ENCODE measurements around the gene HLA-C.
A peak's percentile ranks its signal among the peaks of the same experiment; 100 is the strongest.
"Not testable (repeated sequence)": the region's sequence is repeated elsewhere in the genome, so short reads cannot be mapped to it uniquely, and the experiment has no call there.

HLA-C gene

GRCh38 chr6:31271641-31272357 is at the start of gene HLA-C:
Gene HLA-C, minus strand, starts transcription at chr6:31272092. Its CDS starts 21 bp downstream, at chr6:31272071.
- peak; percentile 96 for DNase-seq (ENCODE audit: low read depth)

GRCh38 chr6:31321005-31321707 is 49.3 kb upstream of the HLA-C start:
- DNase-seq (ENCODE audit: low read depth), result no peak

- DNase-seq (ENCODE audit: low read depth), result no peak
These were observed 45.1 kb upstream of the HLA-C start for GRCh38 chr6:31317036-31317435.

- no peak for DNase-seq (ENCODE audit: low read depth)
These were observed 37.7 kb upstream of the HLA-C start for GRCh38 chr6:31309641-31310040.

GRCh38 chr6:31308845-31309175 is 36.9 kb upstream of the HLA-C start:
- DNase-seq (ENCODE audit: low read depth), result no peak

- DNase-seq (ENCODE audit: low read depth), result no peak
These were observed 36.4 kb upstream of the HLA-C start for GRCh38 chr6:31308050-31308844.

- DNase-seq (ENCODE audit: low read depth), result no peak
These were observed 35.8 kb upstream of the HLA-C start for GRCh38 chr6:31307669-31308049.

- no peak for DNase-seq (ENCODE audit: low read depth)
These were observed 33.9 kb upstream of the HLA-C start for GRCh38 chr6:31305703-31306219.

- no peak for DNase-seq (ENCODE audit: low read depth)
These were observed 32.8 kb upstream of the HLA-C start for GRCh38 chr6:31304683-31305082.

GRCh38 chr6:31300797-31301196 is 28.9 kb upstream of the HLA-C start:
- DNase-seq (ENCODE audit: low read depth), result no peak

GRCh38 chr6:31299947-31300346 is 28.1 kb upstream of the HLA-C start:
- no peak for DNase-seq (ENCODE audit: low read depth)

GRCh38 chr6:31299511-31299910 is 27.6 kb upstream of the HLA-C start:
- DNase-seq (ENCODE audit: low read depth), result no peak

GRCh38 chr6:31294056-31294455 is 22.2 kb upstream of the HLA-C start:
- DNase-seq (ENCODE audit: low read depth), result no peak

- DNase-seq (ENCODE audit: low read depth), result peak; percentile 67
These were observed 21.5 kb upstream of the HLA-C start for GRCh38 chr6:31293343-31293742.

- DNase-seq (ENCODE audit: low read depth), result no peak
These were observed 17.9 kb upstream of the HLA-C start for GRCh38 chr6:31289788-31290187.

GRCh38 chr6:31287619-31288018 is 15.7 kb upstream of the HLA-C start:
- DNase-seq (ENCODE audit: low read depth), result no peak

- DNase-seq (ENCODE audit: low read depth), result no peak
These were observed 14.1 kb upstream of the HLA-C start for GRCh38 chr6:31285982-31286381.

GRCh38 chr6:31285486-31285885 is 13.6 kb upstream of the HLA-C start:
- no peak for DNase-seq (ENCODE audit: low read depth)

- DNase-seq (ENCODE audit: low read depth), result not testable (repeated sequence)
These were observed 7.8 kb upstream of the HLA-C start for GRCh38 chr6:31279647-31280046.

- no peak for DNase-seq (ENCODE audit: low read depth)
These were observed 1.1 kb upstream of the HLA-C start for GRCh38 chr6:31272836-31273626.

GRCh38 chr6:31272436-31272835 is 544 bp upstream of the HLA-C start:
- DNase-seq (ENCODE audit: low read depth), result peak; percentile 10
